GM12873 (cell line): Measurements from ENCODE around the gene CDKAL1.

Experiments
- TF ChIP-seq, protein P1 (sequence below): IDR thresholded peaks from 2 replicates; pipeline ENCODE4 v1.5.1; 2012; ENCODE audit warnings: low read depth, mild to moderate bottlenecking, moderate library complexity, low read length, control low read depth; ENCODE audit not compliant: insufficient read depth; ENCODE audit errors: missing control alignments

Gene CDKAL1

DNA sequence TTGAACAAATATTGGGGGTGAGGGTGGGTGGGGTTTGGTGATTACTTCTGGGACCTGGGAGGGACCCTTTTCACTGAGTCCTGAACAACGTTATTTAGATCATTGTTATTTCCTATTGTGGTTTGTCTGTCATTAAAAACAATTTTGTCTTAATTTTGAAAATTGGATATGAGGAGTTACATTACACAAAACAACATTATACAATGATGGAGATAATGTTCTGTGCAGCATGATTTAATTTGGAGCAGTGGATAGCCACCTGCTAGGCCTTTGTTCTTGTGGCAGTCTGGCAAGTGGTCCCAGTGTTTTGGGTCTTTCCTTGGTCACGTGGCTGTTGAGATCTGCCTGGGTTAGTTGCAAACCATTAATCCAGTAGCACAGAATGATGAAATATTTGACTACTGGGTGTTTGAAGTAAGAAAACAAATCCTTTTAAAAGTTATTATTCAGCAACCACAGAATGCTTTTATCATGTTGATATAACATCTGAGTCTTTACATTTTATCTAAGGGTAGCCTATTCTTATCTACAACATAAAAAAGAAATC is 172.8 kb downstream of the CDKAL1 start:
- TF ChIP-seq, protein P1, sequence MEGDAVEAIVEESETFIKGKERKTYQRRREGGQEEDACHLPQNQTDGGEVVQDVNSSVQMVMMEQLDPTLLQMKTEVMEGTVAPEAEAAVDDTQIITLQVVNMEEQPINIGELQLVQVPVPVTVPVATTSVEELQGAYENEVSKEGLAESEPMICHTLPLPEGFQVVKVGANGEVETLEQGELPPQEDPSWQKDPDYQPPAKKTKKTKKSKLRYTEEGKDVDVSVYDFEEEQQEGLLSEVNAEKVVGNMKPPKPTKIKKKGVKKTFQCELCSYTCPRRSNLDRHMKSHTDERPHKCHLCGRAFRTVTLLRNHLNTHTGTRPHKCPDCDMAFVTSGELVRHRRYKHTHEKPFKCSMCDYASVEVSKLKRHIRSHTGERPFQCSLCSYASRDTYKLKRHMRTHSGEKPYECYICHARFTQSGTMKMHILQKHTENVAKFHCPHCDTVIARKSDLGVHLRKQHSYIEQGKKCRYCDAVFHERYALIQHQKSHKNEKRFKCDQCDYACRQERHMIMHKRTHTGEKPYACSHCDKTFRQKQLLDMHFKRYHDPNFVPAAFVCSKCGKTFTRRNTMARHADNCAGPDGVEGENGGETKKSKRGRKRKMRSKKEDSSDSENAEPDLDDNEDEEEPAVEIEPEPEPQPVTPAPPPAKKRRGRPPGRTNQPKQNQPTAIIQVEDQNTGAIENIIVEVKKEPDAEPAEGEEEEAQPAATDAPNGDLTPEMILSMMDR: no peak

DNA sequence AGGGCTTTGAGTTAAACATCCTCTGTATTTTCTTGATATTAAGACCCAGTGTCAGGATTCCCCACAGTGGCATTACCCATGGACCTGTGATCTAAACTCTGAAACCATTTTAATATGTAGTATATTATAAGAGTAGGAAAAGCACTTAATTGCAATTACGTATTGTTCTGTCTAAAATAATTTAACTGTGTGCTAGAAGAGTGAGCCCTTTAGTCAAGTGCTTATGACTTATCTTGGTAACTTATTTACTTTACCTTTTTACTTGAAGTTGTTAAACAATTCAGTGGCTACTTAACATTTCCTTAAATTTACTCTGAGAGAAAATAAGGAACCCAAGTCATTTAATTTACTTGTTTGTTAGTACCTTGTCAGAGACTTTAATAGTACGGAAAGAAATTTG is 173.6 kb downstream of the CDKAL1 start:
- TF ChIP-seq, protein P1: no peak

DNA sequence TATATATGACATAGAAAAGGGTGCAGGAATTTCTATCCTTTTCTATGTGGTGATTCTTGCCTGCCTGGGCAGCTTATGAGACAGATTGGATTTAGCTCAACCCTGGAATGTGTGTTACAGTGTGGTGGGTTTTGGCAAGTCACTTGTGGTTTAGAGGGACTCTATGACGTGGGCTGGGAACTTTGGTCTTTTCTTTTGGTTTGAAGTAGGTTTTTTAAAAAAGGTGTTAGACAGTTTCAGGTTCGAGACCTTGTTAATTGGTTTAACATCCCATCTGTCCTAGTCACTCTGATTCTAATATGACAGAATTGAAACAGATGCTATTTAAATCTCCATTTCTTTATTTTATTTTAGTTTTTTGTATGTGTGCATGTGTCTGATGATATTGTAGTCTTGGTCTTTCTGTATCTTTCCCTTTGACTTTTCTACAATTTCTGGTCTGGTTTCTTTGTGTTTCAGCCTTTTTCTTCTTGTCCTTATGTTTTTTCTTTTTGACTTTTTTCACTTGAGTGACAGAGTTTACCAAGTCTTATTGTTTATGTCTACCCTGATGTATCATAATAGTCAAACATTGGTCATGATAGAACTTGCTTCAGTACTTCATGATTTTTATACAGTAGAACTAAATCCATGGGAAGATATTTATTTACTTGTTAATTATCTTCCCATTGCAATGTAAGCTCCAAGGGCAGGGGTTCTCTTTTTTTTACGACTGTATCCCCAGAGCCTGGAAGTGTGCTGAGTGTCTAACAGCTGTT is 174.3 kb downstream of the CDKAL1 start:
- TF ChIP-seq, protein P1: no peak

DNA sequence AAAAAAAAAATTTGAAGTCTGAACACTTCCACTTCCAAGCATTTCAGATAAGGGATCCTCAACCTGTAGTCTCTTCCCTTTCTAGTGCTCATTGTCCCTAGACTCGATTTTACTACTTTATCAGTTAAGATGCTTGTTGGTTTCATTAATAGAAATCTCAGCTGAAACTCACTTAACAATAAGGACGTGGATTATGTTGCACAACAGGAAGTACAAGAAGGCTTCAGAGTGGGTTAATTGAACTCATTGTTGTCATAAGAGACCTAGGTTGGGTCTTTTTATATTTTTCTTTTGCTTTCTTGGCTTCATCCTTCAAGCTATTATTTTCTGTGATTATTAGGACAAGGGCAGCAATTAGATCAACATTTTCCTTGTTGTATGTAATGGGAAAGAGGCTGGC is 175.2 kb downstream of the CDKAL1 start:
- TF ChIP-seq, protein P1: no peak

DNA sequence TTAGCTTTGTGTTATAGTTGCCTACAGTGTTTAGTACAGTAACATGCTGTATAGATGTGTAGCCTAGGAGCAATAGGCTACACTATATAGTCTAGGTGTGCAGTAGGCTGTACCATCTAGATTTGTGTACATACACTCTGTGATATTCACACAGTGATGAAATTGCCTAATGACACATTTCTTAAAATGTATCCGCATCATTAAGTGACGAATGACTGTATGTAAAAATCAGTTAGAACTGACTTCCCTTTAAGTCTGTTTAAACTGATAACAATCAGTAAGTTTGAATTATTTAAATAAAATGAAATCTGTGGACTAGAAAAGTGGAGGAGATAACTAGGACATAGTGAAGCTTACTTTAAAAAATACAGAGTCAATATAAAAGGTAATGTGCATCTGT is 176.1 kb downstream of the CDKAL1 start:
- TF ChIP-seq, protein P1: no peak

DNA sequence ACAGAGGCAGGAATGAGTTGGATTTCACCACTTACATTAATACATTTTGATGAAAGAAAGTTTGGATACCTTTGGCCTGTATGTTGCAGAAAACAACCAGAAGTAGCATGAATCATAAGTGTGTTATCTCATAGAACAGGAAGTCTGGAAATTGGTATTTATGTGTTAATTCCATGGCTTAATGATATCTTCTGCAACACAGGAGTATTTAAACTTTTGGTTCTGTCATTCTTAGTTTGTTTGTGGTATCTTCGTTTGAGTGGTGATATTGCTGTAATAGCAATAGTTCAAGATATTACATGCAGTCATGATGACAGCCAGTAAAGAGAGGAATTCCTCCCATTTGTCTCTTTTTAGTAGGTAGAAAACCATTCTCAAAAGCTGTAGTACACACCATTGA is 177.3 kb downstream of the CDKAL1 start:
- TF ChIP-seq, protein P1: no peak

DNA sequence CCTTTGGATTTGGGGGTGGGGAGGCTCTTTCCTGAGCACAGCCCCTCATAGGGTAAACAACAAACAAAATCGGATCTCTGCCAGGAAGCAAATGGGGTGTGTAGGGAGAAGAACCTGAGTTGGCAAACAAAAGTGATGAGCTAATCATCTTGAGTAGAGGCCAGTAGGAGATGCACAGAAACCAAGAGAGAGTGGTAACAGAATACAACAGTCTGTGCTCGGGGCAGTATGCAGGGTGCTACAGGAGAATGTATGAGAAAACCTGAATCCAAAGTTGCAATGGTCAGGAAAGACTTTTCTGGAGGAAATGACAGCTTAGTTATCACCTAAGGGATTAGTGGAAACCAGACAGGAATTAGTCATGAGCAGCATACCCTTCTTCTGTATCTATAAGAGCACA is 177.8 kb downstream of the CDKAL1 start:
- TF ChIP-seq, protein P1: no peak
